GM19468 (cell line): ENCODE results near the gene PTPMT1.

Experiments used
- ATAC-seq: cut with Tn5 transposase; IDR thresholded peaks from one replicate; pipeline ENCODE4 v1.9.1; 2021; ENCODE audit warnings: mild to moderate bottlenecking, moderate library complexity, moderate number of reproducible peaks; ENCODE audit not compliant: unreplicated experiment; ENCODE audit errors: extremely low read depth

The PTPMT1 gene

GRCh38 chr11:47573321-47573720, 7.9 kb downstream of the PTPMT1 start:
- no peak for ATAC-seq

GRCh38 chr11:47577460-47578041, 12.2 kb downstream of the PTPMT1 start:
- ATAC-seq, result no peak

GRCh38 chr11:47578524-47579494, 13.4 kb downstream of the PTPMT1 start, which contains the start of the genes KBTBD4 and NDUFS3:
Gene KBTBD4 (minus strand): TSS chr11:47578970. CDS start chr11:47578951, 19 bp downstream.
Gene NDUFS3 (plus strand): TSS chr11:47579074. CDS start chr11:47579092, 18 bp downstream.
- peak; percentile 88 for ATAC-seq

DNA sequence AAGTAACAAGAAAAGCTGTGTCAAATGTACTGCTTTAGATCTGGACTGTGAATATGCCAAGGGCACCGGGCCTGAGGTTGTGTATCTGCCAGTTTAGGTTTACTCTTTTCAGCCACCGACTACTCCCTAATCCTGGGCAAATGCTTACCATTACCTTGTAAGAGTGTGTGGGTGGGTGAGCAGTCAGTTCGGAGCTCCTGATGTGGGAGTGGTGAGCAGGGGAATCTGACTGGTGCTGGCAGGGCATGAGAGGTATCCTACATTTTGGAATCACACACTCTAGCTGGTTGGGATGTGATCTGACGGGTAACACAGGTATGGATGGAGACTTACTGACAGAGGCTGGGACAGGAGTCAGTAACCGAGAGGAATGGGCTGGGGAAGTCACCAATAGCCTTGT, 18.4 kb downstream of the PTPMT1 start:
- ATAC-seq, result no peak

DNA sequence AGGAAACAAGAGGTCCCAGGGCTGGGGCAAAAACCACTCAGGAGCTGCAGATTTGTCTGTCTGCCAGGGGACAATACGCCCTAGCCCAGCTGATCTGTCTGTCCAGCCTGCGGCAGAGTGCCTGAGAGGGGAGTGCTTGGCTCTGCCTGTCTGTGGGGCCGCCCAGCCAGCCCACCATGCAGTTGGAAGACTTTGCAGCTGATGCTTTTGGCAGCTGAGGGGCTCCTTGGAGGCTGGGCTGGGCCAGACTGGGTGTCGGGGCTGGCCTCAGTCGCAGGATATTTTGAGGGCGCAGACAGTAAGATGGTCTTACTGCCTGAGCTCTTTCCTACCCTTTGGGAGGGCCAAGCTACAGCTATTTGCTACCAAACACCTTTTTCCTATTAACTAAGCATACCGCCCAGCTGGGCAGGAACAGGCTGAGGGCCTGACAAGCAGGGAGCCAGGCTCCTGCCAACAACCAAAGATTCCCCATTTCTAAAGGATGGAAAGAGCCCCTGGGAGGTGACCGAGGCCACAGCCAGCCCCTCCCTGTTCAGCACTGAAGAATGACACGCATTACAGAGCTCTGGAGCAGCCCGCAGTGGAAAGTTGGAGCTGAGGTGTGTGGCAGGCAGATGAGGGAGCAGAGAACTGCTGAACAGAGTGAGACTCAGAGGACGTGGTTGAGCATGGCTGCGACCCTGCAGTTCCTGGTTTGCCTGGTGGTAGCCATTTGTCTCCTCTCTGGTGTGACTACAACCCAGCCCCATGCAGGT, 20.9 kb downstream of the PTPMT1 start, which contains the start of gene FAM180B:
TSS of gene FAM180B (plus strand) at position 581 of the 758 bp plus-strand sequence. CDS start at position 672, 91 bp downstream.
- no peak for ATAC-seq

GRCh38 chr11:47587039-47587716, 21.8 kb downstream of the PTPMT1 start:
- no peak for ATAC-seq

DNA sequence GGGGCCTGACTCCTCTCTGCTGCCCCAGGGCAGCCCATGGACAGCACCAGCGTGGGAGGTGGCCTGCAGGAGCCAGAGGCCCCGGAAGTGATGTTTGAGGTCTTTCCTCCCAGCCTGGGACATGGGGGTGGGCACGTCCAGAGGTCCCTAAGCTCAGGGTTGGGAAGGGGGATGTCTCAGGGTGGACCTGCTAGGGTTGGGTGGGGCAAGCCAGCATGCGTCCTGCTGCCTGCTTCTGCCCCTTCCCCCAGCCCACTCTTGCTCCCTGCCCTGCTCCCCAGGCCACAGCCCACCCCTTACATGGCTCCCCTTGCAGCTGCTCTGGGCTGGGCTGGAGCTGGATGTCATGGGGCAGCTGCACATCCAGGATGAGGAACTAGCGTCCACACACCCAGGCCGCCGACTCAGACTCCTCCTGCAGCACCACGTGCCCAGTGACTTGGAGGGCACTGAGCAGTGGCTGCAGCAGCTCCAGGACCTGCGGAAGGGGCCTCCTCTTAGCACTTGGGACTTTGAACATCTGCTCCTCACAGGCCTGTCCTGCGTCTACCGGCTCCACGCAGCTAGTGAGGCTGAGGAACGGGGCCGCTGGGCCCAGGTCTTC, 22.4 kb downstream of the PTPMT1 start:
- ATAC-seq, result no peak

DNA sequence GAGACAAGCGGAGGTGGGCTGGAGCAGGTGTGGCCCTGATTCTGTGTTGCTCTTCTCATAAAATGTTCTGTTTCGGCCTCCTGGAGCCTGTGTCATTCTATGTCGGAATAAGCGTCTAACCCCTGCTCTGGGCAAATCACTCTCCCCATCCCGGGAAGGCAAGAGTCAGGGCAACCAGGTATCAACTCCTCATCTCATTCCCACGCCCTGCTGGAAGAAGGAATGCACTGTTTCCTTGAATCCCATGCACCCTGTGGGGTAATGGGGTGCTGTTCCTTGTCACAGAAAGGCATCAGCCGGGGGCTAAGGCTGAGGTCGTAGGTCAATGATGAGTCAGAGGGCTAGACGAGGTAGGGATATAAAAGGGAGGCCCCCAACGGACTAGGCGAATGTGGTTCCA, 23.7 kb downstream of the PTPMT1 start:
- no peak for ATAC-seq

GRCh38 chr11:47589584-47589976, 24.2 kb downstream of the PTPMT1 start:
- ATAC-seq, result no peak

GRCh38 chr11:47589977-47590861, 24.8 kb downstream of the PTPMT1 start:
- no peak for ATAC-seq

GRCh38 chr11:47591764-47592163, 26.4 kb downstream of the PTPMT1 start:
- no peak for ATAC-seq

DNA sequence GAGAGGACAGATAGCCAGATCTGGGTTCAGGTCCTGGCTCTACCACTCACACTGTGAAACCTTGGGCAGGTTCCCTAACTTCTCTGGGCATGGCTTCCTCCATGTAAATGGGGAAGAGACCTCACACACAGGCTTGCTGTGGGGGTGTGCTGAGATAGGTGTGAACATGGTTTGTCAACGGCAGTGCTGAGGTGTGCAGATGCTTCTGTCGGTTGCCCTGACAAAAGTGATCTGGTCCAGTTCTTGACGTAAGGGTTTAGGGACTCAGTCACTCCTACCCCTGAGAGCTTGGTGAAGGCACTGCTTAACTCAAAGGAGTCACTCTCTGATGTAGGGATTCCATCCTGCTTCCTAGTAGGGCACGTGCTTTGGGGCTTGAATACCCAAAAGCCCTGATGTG, 26.9 kb downstream of the PTPMT1 start:
- no peak for ATAC-seq

- ATAC-seq, result no peak
Observed at GRCh38 chr11:47592970-47593369, 27.6 kb downstream of the PTPMT1 start.

GRCh38 chr11:47593492-47593933, 28.1 kb downstream of the PTPMT1 start:
- ATAC-seq, result no peak

GRCh38 chr11:47593934-47594855, 28.8 kb downstream of the PTPMT1 start, which contains the start of gene C1QTNF4:
Gene C1QTNF4 (minus strand): TSS chr11:47594411. CDS start chr11:47590810, 3,601 bp downstream.
- ATAC-seq, result no peak

GRCh38 chr11:47595029-47595428, 29.6 kb downstream of the PTPMT1 start:
- no peak for ATAC-seq

GRCh38 chr11:47595967-47596366, 30.6 kb downstream of the PTPMT1 start:
- ATAC-seq, result no peak
